GM18502 (cell line): ENCODE data around the gene MYOZ2.
"Not testable (repeated sequence)": the region's sequence is repeated elsewhere in the genome, so short reads cannot be mapped to it uniquely, and the experiment has no call there.

Source experiments
- ATAC-seq: cut with Tn5 transposase; IDR thresholded peaks from one replicate; pipeline ENCODE4 v1.9.1; 2021; ENCODE audit warnings: mild to moderate bottlenecking; ENCODE audit not compliant: unreplicated experiment, poor library complexity

Gene MYOZ2

DNA sequence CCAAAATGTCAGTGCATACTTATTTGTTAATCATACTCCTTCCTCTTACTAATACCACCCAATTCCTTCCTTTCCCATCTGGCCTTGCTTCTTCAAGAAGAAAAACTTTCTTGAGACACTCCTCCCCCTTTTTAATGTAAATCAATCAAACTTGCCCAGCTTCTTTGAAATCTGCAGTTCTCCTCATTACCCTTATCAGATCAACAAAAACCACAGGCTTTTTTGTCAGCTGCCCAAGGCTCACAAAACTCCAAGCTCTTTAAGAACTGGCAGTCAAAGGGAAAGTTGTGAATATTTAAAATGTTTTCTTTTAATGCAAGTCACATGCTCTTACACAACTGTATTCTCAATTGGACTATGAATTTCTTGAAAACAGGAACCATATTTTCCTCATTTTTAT, 11.3 kb upstream of the MYOZ2 start:
- ATAC-seq = no peak

DNA sequence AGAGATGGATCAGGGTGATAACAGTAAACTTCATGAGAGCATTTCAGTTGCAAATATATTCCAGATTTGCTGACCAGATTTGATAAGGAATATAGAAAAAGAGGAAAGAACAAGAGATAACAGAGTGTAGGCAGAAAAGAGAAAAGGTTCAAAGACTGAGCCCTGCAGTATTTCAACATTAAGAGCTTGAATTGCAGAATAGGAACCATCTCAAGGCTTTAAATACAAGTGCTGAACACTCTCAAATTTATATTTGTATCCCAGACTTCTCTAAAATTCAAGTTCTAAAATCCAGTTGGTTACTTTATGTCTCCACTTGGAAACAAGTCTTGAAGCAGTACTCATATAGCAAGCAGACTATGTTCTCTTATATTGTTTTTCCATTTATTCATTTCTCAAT, 9.7 kb upstream of the MYOZ2 start:
- ATAC-seq = no peak

DNA sequence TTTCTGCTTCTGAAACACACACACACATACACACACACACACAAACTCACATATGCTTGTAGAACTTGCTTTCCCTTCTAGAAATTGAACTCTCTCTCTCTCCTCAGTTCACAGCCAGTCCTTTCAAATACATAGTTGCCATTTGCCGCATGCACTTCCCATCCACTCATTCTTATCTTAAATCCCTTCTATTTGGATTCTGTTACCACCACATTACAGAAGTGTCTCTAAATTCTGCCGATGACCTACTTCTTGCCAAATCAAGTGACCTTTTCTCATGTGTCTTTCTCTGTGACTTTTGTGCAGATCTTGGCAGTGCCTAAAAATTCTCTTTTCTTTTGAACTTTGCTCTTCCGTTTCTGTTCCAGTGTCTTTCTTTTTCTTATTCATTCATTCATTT, 7.5 kb upstream of the MYOZ2 start:
- no peak for ATAC-seq

DNA sequence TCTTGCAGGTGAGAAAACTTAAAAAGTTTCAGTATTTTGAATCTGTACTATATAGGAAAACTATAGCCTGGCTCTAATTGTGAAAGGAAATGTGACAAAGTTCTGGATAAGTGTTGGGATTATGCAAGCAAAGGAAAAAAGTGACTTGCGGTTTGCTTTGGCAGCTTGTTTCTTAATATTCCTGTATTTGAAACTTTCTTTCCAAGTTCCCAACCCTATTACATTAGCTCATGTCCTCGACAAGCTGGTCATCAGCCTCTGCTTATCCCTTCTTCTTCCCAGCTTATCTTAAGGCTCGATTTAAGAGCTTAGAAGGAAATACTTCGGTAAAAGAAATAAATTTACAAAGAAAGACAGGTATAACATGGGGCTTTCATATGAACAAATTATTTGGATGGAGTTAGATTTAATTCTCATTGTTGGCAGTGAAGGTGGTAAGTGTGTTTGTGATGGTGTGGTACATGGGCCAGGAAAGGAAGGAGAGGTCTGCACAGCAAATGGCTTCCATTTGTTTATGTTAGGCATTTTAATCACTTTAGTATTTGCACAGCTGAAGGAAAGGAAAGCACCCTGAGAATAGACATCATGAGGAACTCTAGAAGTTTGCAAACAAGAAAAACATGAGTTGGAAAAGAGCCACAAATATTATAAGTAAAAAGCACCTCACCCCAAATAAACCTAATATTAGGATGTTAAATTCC, 5.1 kb upstream of the MYOZ2 start:
- ATAC-seq = no peak

DNA sequence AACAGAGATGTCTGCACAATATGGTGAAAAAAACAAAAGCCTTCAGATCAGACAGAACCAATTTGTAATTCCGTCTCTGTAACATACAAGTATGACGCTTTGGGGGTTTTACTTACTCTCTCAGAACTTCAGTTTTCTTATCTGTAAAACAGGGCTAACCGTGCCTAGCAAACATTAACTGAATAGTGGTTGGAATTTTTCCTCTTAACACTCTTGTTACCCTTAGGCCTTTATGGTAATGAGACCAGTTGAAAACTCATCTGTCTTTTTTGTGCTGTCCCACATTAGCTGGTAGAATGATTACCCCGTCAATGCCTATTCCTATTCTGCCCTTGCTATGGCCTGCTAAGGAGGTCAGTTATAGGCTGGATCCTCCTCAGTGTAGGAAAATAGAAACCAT, 4.5 kb upstream of the MYOZ2 start:
- ATAC-seq = no peak

DNA sequence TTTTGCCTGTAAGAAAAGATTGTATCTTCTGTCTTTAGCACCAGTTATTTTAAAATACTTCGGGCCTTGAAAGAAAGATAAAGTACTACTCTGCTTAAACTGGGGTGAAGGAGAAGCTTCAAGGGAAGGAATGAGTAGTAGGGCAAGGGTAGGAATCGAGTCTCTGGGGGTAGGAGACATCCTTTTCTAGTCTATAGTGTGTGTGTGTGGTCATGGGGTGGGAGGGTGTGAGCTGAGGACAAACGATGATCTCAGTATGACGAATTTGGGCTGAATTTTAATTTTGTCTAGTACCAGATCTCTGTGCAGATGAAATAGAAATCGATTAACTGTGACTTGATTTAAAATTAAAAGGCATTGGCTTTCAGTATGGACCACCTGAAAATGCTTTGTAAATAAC, 3.3 kb upstream of the MYOZ2 start:
- no peak for ATAC-seq

DNA sequence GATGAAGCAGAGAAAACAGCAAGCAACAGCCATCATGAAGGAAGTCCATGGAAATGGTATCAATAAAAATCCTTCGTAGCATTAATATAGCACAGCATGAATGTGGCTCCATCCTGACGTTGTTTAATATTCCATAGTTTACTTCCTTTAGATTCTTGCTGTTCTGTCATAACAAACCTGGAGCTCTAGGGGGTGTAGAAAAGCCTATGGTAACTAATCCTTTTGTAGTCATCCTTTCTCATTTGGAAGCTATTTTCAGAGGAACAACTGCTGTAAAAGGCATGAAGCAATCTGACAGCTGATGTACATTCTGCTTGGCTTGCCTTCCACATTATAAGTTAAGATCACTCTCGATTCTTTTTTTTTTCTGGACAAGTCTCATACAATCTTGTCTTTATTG, 914 bp downstream of the MYOZ2 start:
- ATAC-seq = no peak

DNA sequence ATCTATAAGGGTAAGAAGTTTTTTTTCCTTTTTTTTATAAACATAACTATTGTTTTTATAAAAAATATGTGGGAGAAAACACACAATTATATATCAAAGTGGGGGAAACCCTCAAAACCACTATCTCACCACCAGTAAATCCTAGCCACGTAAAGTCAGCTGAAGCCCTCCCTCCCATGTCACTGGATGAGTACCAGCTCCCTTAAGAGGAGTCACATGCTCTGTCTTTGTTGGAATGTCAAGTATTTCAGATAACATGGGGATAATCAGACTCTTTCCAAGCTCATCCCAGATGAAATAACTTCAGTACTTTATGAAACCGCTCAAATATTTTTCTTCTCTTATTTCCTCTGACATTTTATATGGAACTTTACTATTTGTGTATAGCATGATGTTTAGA, 2.4 kb downstream of the MYOZ2 start:
- no peak for ATAC-seq

DNA sequence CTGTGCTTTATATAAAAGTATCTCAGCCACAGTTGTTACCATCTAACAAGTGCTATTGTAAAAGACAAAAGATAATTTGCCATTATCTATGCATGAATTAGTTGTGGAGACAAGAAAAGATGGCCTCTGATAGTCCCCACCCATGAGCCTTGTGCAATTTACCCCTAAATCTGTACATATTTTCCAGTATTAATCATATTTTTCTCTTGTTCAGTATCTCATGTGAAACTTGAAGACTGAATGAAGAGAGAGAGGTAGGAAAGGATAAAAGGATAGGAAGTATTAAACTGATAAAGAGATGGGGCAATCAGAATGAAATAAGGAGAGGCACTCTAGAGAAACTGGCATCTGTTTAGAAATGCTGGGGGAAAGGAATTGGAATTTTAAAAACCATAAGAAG, 3.7 kb downstream of the MYOZ2 start:
- ATAC-seq = no peak

DNA sequence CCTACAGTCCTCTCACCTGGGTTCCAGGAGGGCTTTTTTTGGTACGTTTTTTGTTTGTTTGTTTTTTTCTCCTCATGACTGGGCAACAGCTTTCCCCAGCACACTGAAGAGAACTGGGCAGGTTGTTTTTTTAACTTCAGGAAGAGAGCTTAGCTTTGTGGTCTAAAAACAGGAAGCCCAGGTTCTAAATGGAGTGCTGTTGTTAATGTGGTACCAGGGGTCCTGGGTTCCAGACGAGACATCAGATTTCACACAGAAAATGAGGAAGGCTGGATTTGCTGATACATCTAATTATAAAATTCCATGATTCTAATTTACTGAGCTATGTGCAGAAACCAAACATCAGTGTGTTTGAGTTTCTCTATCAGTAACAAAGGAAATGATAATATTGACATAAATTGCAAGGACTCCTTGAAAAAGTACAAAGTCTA, 4.2 kb downstream of the MYOZ2 start:
- ATAC-seq = no peak

DNA sequence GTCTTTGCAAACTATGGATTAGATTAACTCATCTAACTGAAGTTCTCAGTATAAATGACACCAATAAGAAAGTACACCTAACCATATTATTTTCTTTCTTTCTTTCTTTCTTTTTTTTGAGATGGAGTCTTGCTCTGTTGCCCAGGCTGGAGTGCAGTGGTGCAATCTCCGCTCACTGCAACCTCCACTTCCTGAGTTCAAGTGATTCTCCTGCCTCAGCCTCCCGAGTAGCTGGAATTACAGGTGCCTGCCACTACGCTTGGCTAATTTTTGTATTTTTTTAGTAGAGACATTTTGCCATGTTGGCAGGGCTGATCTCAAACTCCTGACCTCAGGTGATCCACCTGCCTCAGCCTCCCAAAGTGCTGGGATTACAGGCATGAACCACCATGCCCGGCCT, 5.7 kb downstream of the MYOZ2 start:
- ATAC-seq = not testable (repeated sequence)

DNA sequence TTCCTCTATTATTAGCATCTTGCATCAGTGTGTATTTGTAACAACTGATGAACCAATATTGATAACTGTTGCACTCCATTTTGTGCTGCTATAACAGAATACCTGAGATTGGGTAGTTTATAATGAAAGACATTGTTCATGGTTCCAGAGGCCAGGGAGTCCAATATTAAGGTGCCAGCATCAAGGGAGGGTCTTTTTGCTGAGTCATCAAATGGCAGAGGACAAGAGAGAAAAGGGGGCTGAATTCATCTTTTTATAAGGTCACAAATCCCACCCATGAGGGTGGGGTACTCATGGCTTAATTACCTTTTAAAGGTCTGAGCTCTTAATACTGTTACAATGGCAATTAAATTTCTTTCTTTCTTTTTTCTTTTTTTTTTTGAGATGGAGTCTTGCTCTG, 7.2 kb downstream of the MYOZ2 start:
- ATAC-seq = no peak

DNA sequence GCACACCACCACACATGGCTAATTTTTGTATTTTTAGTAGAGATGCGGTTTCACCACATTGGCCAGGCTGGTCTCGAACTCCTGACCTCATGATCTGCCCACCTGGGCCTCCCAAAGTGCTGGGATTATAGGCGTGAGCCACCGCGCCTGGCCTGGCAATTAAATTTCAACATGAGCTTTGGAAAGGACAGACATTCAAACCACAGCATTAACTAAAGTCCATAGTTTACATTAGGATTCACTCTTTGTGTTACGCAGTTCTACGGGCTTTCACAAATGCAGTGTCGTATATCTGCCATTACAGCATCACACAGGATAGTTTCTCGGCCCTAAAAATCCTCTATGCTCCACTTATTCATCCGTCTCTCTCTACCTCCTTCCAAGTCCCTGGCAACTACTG, 7.7 kb downstream of the MYOZ2 start:
- ATAC-seq = not testable (repeated sequence)

DNA sequence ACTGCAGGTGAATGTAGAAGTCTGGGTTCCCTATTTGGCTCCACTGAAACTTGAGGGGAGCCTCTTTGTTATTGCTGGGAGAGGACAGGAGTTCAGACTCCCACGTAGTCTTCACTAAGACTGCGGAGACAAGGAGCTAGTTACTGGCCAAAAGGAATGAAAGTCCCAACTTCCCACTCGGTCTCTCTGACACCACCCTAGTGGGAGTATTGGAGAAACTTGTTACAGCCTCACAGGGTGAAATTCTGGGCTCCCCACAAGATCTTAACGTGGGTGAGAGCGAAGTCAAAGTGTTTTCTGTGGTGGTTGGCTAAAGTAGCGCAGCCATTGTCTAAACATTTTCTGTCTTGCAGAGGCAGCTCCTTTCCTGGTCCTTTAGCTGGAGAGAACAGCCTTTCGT, 13.5 kb downstream of the MYOZ2 start:
- ATAC-seq = no peak

DNA sequence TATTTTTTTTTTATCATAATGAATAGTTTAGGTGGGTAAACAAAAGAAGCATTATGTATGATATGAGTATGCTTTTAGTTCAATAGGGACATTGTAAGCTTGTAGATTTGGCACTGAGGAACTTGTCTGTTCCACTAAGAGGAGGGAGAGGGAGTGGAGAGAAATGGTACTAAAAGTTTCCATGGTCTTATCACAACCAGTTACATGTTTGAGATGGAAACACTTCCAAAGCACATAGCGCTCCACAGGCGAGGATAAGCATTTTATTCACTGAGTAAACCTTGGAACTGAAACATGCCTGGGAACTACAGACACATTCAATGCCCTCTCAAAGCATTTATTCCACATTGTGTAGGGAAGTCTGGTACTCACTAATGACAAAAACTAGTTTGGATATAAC, 15.5 kb downstream of the MYOZ2 start:
- no peak for ATAC-seq

DNA sequence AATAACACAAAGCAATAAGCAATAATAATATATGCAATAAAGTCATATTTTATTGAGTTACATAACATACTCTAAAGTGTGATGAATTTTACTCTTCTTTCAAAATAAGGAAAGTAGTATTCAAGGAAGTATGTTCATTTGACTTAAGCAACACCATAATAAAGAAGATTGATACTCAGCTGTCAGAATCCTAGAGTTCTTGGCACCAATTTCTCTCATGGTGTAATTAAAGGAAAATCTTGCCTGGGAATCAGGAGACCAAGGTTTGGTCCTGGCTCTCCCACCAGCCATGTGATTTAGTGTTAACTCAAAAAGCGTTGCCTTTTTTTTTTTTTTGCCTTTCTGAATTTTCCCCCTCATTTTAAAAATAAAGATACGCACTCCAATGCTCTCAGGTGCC, 17.1 kb downstream of the MYOZ2 start:
- no peak for ATAC-seq

DNA sequence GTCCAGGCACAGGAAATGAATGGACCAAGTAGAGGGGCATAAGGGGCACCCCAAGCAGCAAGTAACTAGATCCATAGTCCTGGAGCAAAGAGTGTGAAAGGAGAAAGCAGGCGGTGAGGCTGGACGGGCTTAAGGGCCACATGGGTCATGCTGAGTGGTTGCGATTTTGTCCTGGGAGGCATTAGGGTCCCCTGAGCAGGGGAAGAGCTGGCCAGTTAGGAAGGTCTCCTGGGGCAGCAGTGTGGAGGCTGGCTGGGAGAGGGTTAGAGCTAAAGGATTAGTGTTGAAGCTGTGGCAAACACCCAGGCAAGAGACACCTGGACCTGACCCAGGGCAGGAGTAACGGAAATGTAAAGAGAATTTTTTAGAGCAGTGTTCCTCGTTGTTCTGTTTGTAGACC, 26.5 kb downstream of the MYOZ2 start:
- no peak for ATAC-seq

DNA sequence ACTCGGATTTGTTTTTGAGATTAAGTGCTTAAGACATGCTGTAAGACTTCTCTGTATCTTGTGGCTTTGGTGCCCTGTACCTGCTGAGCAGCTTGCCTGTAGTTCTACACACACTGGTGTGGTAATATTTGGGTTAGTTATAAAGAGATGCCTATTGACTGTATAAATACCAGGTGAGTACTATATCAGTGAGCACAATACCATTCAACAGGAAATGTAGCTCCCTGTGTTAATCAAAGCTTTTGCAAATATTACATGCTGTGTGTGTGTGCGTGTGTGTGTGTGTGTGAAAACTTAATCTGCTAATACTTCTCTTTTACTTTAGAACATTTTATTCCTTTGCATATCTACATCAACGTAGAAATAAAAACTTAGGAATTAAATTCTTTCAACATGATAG, 30.1 kb downstream of the MYOZ2 start:
- no peak for ATAC-seq

DNA sequence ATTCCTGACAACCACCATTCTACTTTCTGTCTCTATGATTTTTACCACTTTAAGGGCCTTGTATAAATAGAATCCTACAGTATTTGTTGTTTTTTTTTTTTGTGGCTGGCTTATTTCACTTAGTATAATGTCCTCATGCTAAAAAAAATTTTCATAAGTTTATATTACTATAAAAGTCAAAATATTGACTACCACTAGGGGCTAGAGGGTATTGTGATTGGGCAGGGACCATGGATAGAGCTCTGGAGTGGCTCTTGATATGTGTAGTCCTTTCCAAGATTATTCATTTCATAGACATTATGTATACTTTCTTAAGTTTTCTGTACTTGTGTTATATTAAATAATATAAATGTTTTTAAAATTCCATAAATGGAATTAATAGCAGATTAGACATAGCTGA, 34.6 kb downstream of the MYOZ2 start:
- ATAC-seq = no peak

DNA sequence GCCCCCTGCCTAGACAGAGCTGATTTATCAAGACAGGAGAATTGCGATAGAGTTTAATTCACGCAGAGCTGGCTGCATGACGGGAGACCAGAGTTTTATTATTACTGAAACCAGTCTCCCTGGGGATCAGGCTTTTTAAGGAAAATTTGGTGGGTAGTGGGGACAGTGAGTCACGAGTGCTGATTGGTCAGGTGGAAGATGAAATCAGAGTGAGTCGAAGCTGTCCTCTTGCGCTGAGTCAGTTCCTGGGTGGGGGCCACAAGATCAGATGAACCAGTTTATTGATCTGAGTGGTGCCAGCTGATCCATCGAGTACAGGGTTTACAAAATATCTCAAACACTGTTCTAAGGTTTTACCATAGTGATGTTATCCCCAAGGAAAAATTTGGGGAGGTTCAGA, 36.6 kb downstream of the MYOZ2 start:
- no peak for ATAC-seq

DNA sequence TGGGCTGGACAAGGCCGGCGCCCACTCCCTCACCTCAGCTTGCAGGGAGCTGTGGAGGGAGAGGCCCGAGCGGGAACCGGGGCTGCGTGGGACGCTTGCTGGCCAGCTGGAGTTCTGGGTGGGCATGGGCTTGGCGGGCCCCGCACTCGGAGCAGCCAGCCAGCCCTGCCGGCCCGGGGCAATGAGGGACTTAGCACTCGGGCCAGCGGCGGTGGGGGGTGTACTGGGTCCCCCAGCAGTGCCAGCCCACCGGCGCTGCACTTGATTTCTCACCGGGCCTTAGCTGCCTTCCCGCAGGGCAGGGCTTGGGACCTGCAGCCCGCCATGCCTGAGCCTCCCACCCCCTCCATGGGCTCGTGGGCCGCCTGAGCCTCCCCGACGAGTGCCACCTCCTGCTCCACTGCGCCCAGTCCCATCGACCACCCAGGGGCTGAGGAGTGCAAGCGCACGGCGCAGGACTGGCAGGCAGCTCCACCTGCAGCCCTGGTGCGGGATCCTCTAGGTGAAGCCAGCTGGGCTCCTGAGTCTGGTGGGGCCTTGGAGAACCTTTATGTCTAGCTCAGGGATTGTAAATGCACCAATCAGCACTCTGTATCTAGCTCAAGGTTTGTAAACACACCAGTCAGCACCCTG, 38.2 kb downstream of the MYOZ2 start:
- not testable (repeated sequence) for ATAC-seq

DNA sequence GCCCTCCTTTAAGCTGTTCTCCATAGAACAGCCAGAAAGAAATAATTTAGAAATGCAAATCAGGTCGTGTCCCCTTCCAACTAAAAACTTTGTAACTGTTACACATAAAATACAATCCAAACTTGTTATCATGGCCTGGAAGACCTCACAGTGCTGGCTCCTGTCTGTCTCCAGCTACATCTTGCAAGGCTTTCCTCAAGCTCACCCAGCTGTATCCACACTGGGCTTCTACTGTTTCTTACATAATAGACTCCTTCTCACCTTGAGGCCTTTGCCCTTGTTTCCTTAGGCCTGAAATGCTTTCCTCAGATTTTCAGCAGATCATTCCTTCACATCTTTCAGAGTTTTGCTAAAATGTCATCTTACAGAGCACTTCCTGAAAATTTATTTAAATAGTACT, 43.4 kb downstream of the MYOZ2 start:
- no peak for ATAC-seq
